A549 (cell line): ENCODE measurements around the gene OSBPL9. TPM values are rescaled to one million over a fixed set of nuclear protein-coding genes. Genes with fewer than 3 reads are reported as not detected.

Source experiments
- ATAC-seq, 2 experiments: fragments of 200-7000 bp in 1 of 2; fragments of >200 bp in 1 of 2; cut with Nextera tagmentation in 1 of 2; cut with Tn5 transposase in 1 of 2; 3 replicates each; pipeline versions ENCODE4 v1.8.0 to v1.9.1; 2018 to 2020; ENCODE audit warnings: mild to moderate bottlenecking in 1 of 2, moderate library complexity in 1 of 2
- CTCF ChIA-PET: fragments of 300-600 bp; sonication (Branson Sonifier 250); formaldehyde crosslinking; extraction: SDS; loops from one replicate; lab custom pipeline; 2021; ENCODE audit warnings: antibody characterized with exemption, inconsistent platforms; lab: Yijun Ruan, JAX
- POLR2A ChIA-PET: fragments of 350-600 bp; formaldehyde crosslinking; extraction: SDS; loops from one replicate; lab custom pipeline; 2021; ENCODE audit warnings: antibody characterized with exemption, inconsistent platforms; lab: Yijun Ruan, JAX
- DNase-seq, 2 experiments: peaks; one replicate each; pipeline versions ENCODE4 v3.0.0 to v3.0.0-alpha.2; 2011 to 2016; ENCODE audit warnings: low read depth in 1 of 2, low spot score in 1 of 2
- FAIRE-seq: peaks from 2 replicates; lab custom pipeline; 2011; peaks lifted over from hg19 to GRCh38; lab: Jason Lieb, UNC
- H3K27ac ChIP-seq, 2 experiments: fragments of >200 bp; sonication (Bioruptor Twin); formaldehyde crosslinking; 3 replicates each; pipeline ENCODE4 v1.5.1; 2016 to 2017
- H3K4me1 ChIP-seq: fragments of >200 bp; sonication (Bioruptor Twin); formaldehyde crosslinking; 3 replicates; pipeline ENCODE4 v1.6.1; 2016
- H3K4me2 ChIP-seq: fragments of >200 bp; sonication (Bioruptor Twin); formaldehyde crosslinking; 3 replicates; pipeline ENCODE4 v1.6.1; 2016
- H3K4me3 ChIP-seq: fragments of >200 bp; sonication (Bioruptor Twin); formaldehyde crosslinking; 3 replicates; pipeline ENCODE4 v1.5.1; 2016
- H3K9me3 ChIP-seq: fragments of >200 bp; sonication (Bioruptor Twin); formaldehyde crosslinking; 3 replicates; pipeline ENCODE4 v1.6.1; 2016
- BHLHE40 ChIP-seq: IDR thresholded peaks from 2 replicates; pipeline ENCODE4 v1.6.1; 2012; ENCODE audit warnings: low read depth, low read length, inconsistent platforms
- CBX8 ChIP-seq: fragments of 200-600 bp; sonication (generic); IDR thresholded peaks from 2 replicates; pipeline ENCODE4 v1.6.1; 2016
- CEBPB ChIP-seq, 2 experiments: fragments of >200 bp in 1 of 2; sonication (Bioruptor Twin) in 1 of 2; formaldehyde crosslinking in 1 of 2; IDR thresholded peaks; 2 replicates each; pipeline ENCODE4 v1.6.1; 2012 to 2016
- CHD4 ChIP-seq: fragments of 200-600 bp; sonication (generic); IDR thresholded peaks from 2 replicates; pipeline ENCODE4 v1.6.1; 2016; ENCODE audit warnings: antibody characterized with exemption, mild to moderate bottlenecking, borderline replicate concordance
- EHMT2 ChIP-seq: fragments of 200-600 bp; sonication (generic); IDR thresholded peaks from 2 replicates; pipeline ENCODE4 v1.6.1; 2016; ENCODE audit warnings: antibody characterized with exemption, low read depth, mild to moderate bottlenecking, moderate library complexity
- EP300 ChIP-seq, 2 experiments: fragments of >200 bp; sonication (Bioruptor Twin); formaldehyde crosslinking; IDR thresholded peaks; 2 replicates in 1 of 2; 3 replicates in 1 of 2; pipeline ENCODE4 v1.6.1; 2016 to 2017
- FOXS1 ChIP-seq: fragments of 250-450 bp; sonication (Bioruptor Pico); IDR thresholded peaks from 2 replicates; pipeline ENCODE4 v1.5.0; 2020; ENCODE audit warnings: mild to moderate bottlenecking, moderate library complexity
- HDAC2 ChIP-seq: fragments of 200-600 bp; sonication (generic); IDR thresholded peaks from 2 replicates; pipeline ENCODE4 v1.6.1; 2016
- HEYL ChIP-seq: fragments of 250-450 bp; sonication (Bioruptor Pico); IDR thresholded peaks from 2 replicates; pipeline ENCODE4 v1.8.0; 2021; ENCODE audit warnings: mild to moderate bottlenecking, moderate library complexity
- HOXA7 ChIP-seq: fragments of 250-450 bp; sonication (Bioruptor Pico); IDR thresholded peaks from 2 replicates; pipeline ENCODE4 v1.5.0; 2020; ENCODE audit warnings: mild to moderate bottlenecking, moderate library complexity
- JUN ChIP-seq, 2 experiments: fragments of >200 bp; sonication (Bioruptor Twin); formaldehyde crosslinking; IDR thresholded peaks; 2 replicates in 1 of 2; 3 replicates in 1 of 2; pipeline ENCODE4 v1.6.1; 2016 to 2017
- JUNB ChIP-seq: fragments of >200 bp; sonication (Bioruptor Twin); formaldehyde crosslinking; IDR thresholded peaks from 2 replicates; pipeline ENCODE4 v1.6.1; 2016
- MAFK ChIP-seq: fragments of 450-650 bp; IDR thresholded peaks from 2 replicates; pipeline ENCODE4 v1.6.1; 2014; ENCODE audit not compliant: partially characterized antibody
- MAZ ChIP-seq: fragments of 150-350 bp; IDR thresholded peaks from 2 replicates; pipeline ENCODE4 v1.6.1; 2014; ENCODE audit warnings: antibody characterized with exemption, low read depth, low read length, borderline replicate concordance
- MYC ChIP-seq: IDR thresholded peaks from 2 replicates; pipeline ENCODE4 v1.6.1; 2012; ENCODE audit warnings: mild to moderate bottlenecking, inconsistent platforms, low read length, improper control_type of control experiment, borderline replicate concordance
- NPAS2 ChIP-seq: fragments of 250-450 bp; sonication (Bioruptor Pico); IDR thresholded peaks from 2 replicates; pipeline ENCODE4 v1.8.0; 2022; ENCODE audit warnings: mild to moderate bottlenecking, moderate library complexity, borderline replicate concordance
- PHF8 ChIP-seq: fragments of 200-600 bp; sonication (generic); IDR thresholded peaks from 2 replicates; pipeline ENCODE4 v1.6.1; 2016; ENCODE audit warnings: low read depth, mild to moderate bottlenecking, antibody characterized with exemption, moderate library complexity, borderline replicate concordance
- RARB ChIP-seq: fragments of 250-450 bp; sonication (Bioruptor Pico); IDR thresholded peaks from 2 replicates; pipeline ENCODE4 v1.8.0; 2021; ENCODE audit warnings: mild to moderate bottlenecking, moderate library complexity
- RNF2 ChIP-seq: fragments of 200-600 bp; sonication (generic); IDR thresholded peaks from 2 replicates; pipeline ENCODE4 v1.6.1; 2016; ENCODE audit warnings: low read depth, mild to moderate bottlenecking, antibody characterized with exemption, moderate library complexity, borderline replicate concordance
- ZFP36 ChIP-seq: fragments of 450-650 bp; IDR thresholded peaks from 2 replicates; pipeline ENCODE4 v1.6.1; 2014; ENCODE audit warnings: borderline replicate concordance; ENCODE audit not compliant: partially characterized antibody
- ZNF302 ChIP-seq: fragments of 250-450 bp; sonication (Bioruptor Pico); IDR thresholded peaks from 2 replicates; pipeline ENCODE4 v1.9.0; 2021; ENCODE audit warnings: inconsistent platforms, mild to moderate bottlenecking, moderate library complexity
- ZSCAN20 ChIP-seq: fragments of 250-450 bp; sonication (Bioruptor Pico); IDR thresholded peaks from 2 replicates; pipeline ENCODE4 v1.8.0; 2022; ENCODE audit warnings: mild to moderate bottlenecking, moderate library complexity
- WGBS: methylation state at CpG from one replicate; pipeline ENCODE4 v1.1.6; 2017; ENCODE audit errors: missing lambda C conversion rate; 5-methylcytosine and 5-hydroxymethylcytosine counted together
- polyA plus RNA-seq, 4 experiments: library from polyadenylated mRNA; depleted of rRNA in 3 of 4; stranded (reverse); fragments of >200 nt; fragmentation: RNase III in 1 of 4; extraction: RNeasy Plus Mini Kit Qiagen cat#74134 plus additional on column Dnase treatment in 1 of 4; gene quantifications; 2 replicates in 3 of 4; 3 replicates in 1 of 4; pipeline ENCODE4 v1.2.3, GENCODE V29; 2011 to 2017
- TF ChIP-seq, protein P1 (sequence below): fragments of 150-350 bp; IDR thresholded peaks from 2 replicates; pipeline ENCODE4 v1.6.1; 2014; ENCODE audit warnings: low read depth, mild to moderate bottlenecking, low read length
- TF ChIP-seq, protein P2 (sequence below): fragments of >200 bp; sonication (Bioruptor Twin); formaldehyde crosslinking; IDR thresholded peaks from 2 replicates; pipeline ENCODE4 v1.6.1; 2016
- TF ChIP-seq, protein P3 (sequence below): fragments of 200-600 bp; sonication (generic); IDR thresholded peaks from 2 replicates; pipeline ENCODE4 v1.6.1; 2016; ENCODE audit warnings: antibody characterized with exemption, mild to moderate bottlenecking, moderate library complexity
- TF ChIP-seq, protein P4 (sequence below): IDR thresholded peaks from 2 replicates; pipeline ENCODE4 v1.6.1; 2012; ENCODE audit warnings: low read depth, borderline replicate concordance
- TF ChIP-seq, protein P5 (sequence below): IDR thresholded peaks from 2 replicates; pipeline ENCODE4 v1.6.1; 2012
- TF ChIP-seq, protein P6 (sequence below): IDR thresholded peaks from 2 replicates; pipeline ENCODE4 v1.6.1; 2012

The OSBPL9 gene
- polyA plus RNA-seq, 2 of the 4 experiments (the other 2 are of a cell fraction) = 52.6 to 93.7 TPM

DNA sequence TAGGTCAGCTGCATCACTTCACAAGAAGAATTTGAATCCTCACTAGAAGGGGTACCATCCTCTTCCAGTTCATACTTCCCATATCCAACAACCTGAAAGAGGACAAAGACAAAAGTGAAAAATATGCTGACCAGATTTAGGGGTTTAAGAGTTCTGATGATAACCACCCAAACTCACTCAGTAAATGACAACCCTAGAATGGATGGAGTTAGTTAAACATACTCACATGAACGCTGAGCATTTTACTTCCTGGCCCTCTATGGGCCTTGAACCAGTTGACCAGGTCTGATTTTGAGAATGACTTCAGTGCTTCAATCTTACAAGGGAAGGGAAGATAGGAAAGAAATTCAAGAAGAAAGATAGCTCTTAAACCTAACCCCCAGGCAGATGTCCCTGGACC lies 172.4 kb downstream of the OSBPL9 start:
- 95% methylated on average over 1 of the region's 1 CpG for WGBS
- Histone ChIP-seq H3K4me2 (no peak overlapping the region), H3K4me3 (no peak overlapping the region), H3K4me1 (no peaks in the 10 kb centered on the region), H3K27ac (no peak overlapping the region), H3K9me3 (no peaks in the 10 kb centered on the region)
- DNase-seq (no peak), FAIRE-seq (no peak), ATAC-seq (no peak)
- no peak for TF ChIP-seq EP300 (IDR thresholded peaks at IDR 0.05)
- TF ChIP-seq FOXS1 (CRISPR knock-in tag) = no peak
- TF ChIP-seq HOXA7 = no peak
- no peak for TF ChIP-seq EHMT2
- TF ChIP-seq, protein P1, sequence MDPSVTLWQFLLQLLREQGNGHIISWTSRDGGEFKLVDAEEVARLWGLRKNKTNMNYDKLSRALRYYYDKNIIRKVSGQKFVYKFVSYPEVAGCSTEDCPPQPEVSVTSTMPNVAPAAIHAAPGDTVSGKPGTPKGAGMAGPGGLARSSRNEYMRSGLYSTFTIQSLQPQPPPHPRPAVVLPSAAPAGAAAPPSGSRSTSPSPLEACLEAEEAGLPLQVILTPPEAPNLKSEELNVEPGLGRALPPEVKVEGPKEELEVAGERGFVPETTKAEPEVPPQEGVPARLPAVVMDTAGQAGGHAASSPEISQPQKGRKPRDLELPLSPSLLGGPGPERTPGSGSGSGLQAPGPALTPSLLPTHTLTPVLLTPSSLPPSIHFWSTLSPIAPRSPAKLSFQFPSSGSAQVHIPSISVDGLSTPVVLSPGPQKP = no peak
- TF ChIP-seq, protein P2, sequence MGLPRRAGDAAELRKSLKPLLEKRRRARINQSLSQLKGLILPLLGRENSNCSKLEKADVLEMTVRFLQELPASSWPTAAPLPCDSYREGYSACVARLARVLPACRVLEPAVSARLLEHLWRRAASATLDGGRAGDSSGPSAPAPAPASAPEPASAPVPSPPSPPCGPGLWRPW = no peak
- TF ChIP-seq RNF2 = no peak
- TF ChIP-seq CEBPB (IDR thresholded peaks at IDR 0.05) = no peak
- TF ChIP-seq, protein P3, sequence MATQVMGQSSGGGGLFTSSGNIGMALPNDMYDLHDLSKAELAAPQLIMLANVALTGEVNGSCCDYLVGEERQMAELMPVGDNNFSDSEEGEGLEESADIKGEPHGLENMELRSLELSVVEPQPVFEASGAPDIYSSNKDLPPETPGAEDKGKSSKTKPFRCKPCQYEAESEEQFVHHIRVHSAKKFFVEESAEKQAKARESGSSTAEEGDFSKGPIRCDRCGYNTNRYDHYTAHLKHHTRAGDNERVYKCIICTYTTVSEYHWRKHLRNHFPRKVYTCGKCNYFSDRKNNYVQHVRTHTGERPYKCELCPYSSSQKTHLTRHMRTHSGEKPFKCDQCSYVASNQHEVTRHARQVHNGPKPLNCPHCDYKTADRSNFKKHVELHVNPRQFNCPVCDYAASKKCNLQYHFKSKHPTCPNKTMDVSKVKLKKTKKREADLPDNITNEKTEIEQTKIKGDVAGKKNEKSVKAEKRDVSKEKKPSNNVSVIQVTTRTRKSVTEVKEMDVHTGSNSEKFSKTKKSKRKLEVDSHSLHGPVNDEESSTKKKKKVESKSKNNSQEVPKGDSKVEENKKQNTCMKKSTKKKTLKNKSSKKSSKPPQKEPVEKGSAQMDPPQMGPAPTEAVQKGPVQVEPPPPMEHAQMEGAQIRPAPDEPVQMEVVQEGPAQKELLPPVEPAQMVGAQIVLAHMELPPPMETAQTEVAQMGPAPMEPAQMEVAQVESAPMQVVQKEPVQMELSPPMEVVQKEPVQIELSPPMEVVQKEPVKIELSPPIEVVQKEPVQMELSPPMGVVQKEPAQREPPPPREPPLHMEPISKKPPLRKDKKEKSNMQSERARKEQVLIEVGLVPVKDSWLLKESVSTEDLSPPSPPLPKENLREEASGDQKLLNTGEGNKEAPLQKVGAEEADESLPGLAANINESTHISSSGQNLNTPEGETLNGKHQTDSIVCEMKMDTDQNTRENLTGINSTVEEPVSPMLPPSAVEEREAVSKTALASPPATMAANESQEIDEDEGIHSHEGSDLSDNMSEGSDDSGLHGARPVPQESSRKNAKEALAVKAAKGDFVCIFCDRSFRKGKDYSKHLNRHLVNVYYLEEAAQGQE = no peak
- no peak for TF ChIP-seq CHD4
- TF ChIP-seq, protein P4, sequence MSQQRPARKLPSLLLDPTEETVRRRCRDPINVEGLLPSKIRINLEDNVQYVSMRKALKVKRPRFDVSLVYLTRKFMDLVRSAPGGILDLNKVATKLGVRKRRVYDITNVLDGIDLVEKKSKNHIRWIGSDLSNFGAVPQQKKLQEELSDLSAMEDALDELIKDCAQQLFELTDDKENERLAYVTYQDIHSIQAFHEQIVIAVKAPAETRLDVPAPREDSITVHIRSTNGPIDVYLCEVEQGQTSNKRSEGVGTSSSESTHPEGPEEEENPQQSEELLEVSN = no peak
- TF ChIP-seq MAFK = no peak
- TF ChIP-seq HEYL (CRISPR knock-in tag) = no peak
- TF ChIP-seq, protein P5, sequence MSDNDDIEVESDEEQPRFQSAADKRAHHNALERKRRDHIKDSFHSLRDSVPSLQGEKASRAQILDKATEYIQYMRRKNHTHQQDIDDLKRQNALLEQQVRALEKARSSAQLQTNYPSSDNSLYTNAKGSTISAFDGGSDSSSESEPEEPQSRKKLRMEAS = no peak
- TF ChIP-seq BHLHE40 = no peak
- TF ChIP-seq MYC = no peak
- no peak for TF ChIP-seq ZNF302 (CRISPR knock-in tag)
- TF ChIP-seq, protein P6, sequence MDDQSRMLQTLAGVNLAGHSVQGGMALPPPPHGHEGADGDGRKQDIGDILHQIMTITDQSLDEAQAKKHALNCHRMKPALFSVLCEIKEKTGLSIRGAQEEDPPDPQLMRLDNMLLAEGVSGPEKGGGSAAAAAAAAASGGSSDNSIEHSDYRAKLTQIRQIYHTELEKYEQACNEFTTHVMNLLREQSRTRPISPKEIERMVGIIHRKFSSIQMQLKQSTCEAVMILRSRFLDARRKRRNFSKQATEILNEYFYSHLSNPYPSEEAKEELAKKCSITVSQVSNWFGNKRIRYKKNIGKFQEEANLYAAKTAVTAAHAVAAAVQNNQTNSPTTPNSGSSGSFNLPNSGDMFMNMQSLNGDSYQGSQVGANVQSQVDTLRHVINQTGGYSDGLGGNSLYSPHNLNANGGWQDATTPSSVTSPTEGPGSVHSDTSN = no peak
- no peak for TF ChIP-seq PHF8
- POLR2A ChIA-PET = no interaction called here
- CTCF ChIA-PET = interaction anchor here (2.1 kb wide), 1 partner anchor 21 kb away, joined by 10 read pairs; no protein-coding TSS in a partner anchor

DNA sequence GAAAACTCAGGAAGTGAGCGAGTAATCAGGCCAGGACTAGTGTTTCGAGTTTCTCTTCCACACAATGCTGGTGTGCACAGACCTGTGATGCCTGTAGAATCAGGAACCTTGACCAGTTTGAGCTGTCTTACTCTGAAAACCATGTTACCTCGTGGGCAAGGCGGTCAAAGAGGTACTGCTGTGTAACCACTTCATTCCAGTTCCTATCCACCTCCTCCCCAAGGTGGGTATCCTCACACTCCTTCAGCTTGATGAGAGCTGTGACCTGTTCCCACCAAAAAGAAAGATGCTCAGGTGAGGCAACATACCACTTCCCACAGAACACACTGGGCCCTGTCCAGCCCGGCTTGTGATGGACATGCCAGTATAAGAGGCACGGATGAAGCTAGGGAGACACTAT lies 173.5 kb downstream of the OSBPL9 start:
- Histone ChIP-seq H3K9me3 (no peaks in the 10 kb centered on the region), H3K27ac (no peak overlapping the region)
- WGBS = 90% methylated on average over 6 of the region's 6 CpGs
- TF ChIP-seq RARB (CRISPR knock-in tag) = no peak
- TF ChIP-seq, protein P4 = no peak
- TF ChIP-seq PHF8 = no peak
- no peak for TF ChIP-seq JUN (IDR thresholded peaks at IDR 0.05)
- TF ChIP-seq EP300 (IDR thresholded peaks at IDR 0.05) = no peak
- no peak for TF ChIP-seq ZFP36
- no peak for TF ChIP-seq NPAS2 (CRISPR knock-in tag)
- TF ChIP-seq CBX8 = no peak
- TF ChIP-seq, protein P6 = no peak
- no peak for TF ChIP-seq JUNB
- TF ChIP-seq, protein P2 = no peak
- no peak for TF ChIP-seq MAZ
- TF ChIP-seq CHD4 = no peak
- no peak for TF ChIP-seq HOXA7
- no peak for TF ChIP-seq ZSCAN20
- TF ChIP-seq HDAC2 = no peak
- TF ChIP-seq, all 56 proteins: peak for 0
- ChIA-PET CTCF (interaction anchor here (2.1 kb wide), 1 partner anchor 22 kb away, joined by 10 read pairs; no protein-coding TSS in a partner anchor), POLR2A (no interaction called here)
- Histone ChIP-seq H3K4me2 (no peak overlapping the region), H3K4me1 (no peaks in the 10 kb centered on the region), H3K4me3 (no peak overlapping the region)
- ATAC-seq (no peak), FAIRE-seq (no peak), DNase-seq (no peak)
